Measurements from ENCODE around the gene ALDH1B1.
"Not testable (repeated sequence)": the region's sequence is repeated elsewhere in the genome, so short reads cannot be mapped to it uniquely, and the experiment has no call there.

ALDH1B1 gene

GRCh38 chr9:38393128-38393796 is 760 bp downstream of the ALDH1B1 start:
- Histone ChIP-seq H3K9ac (ENCODE audit: low read length) (peak overlapping the region; percentile 80), H3K36me3 (ENCODE audit: control insufficient read depth, insufficient read depth, low read length) (no peaks in the 10 kb centered on the region), H3K4me1 (ENCODE audit: control insufficient read depth, insufficient read depth, low read length) (peaks cover 17% of the 10 kb centered on the region), H3K9me3 (ENCODE audit: control insufficient read depth, low read length) (no peaks in the 10 kb centered on the region), H3K4me3 (ENCODE audit: low read length) (peak overlapping the region; percentile 83), H3K27me3 (ENCODE audit: control insufficient read depth, insufficient read depth, low read length) (no peaks in the 10 kb centered on the region)

- peaks cover 17% of the 10 kb centered on the region for H3K4me1 ChIP-seq (ENCODE audit: control insufficient read depth, insufficient read depth, low read length)
- H3K27me3 ChIP-seq (ENCODE audit: control insufficient read depth, insufficient read depth, low read length) = no peaks in the 10 kb centered on the region
- H3K9me3 ChIP-seq (ENCODE audit: control insufficient read depth, low read length) = no peaks in the 10 kb centered on the region
- no peak overlapping the region for H3K4me3 ChIP-seq (ENCODE audit: low read length)
- no peak overlapping the region for H3K9ac ChIP-seq (ENCODE audit: low read length)
- no peaks in the 10 kb centered on the region for H3K36me3 ChIP-seq (ENCODE audit: control insufficient read depth, insufficient read depth, low read length)
These were observed 1.9 kb downstream of the ALDH1B1 start for GRCh38 chr9:38394416-38394815.

- no peak overlapping the region for H3K4me3 ChIP-seq (ENCODE audit: low read length)
- peaks cover 17% of the 10 kb centered on the region for H3K4me1 ChIP-seq (ENCODE audit: control insufficient read depth, insufficient read depth, low read length)
These were observed 3.3 kb downstream of the ALDH1B1 start for GRCh38 chr9:38395653-38396370.

GRCh38 chr9:38396371-38396671 is 3.8 kb downstream of the ALDH1B1 start:
- H3K4me3 ChIP-seq (ENCODE audit: low read length) = no peak overlapping the region
- no peak overlapping the region for H3K9ac ChIP-seq (ENCODE audit: low read length)
- no peaks in the 10 kb centered on the region for H3K36me3 ChIP-seq (ENCODE audit: control insufficient read depth, insufficient read depth, low read length)
- H3K9me3 ChIP-seq (ENCODE audit: control insufficient read depth, low read length) = no peaks in the 10 kb centered on the region
- H3K4me1 ChIP-seq (ENCODE audit: control insufficient read depth, insufficient read depth, low read length) = peaks cover 17% of the 10 kb centered on the region
- no peaks in the 10 kb centered on the region for H3K27me3 ChIP-seq (ENCODE audit: control insufficient read depth, insufficient read depth, low read length)

More at GRCh38 chr9:38395653-38396370, 3.3 kb downstream of the ALDH1B1 start:
- H3K9me3 ChIP-seq (ENCODE audit: control insufficient read depth, low read length) = no peaks in the 10 kb centered on the region
- no peaks in the 10 kb centered on the region for H3K27me3 ChIP-seq (ENCODE audit: control insufficient read depth, insufficient read depth, low read length)
- H3K9ac ChIP-seq (ENCODE audit: low read length) = no peak overlapping the region
- H3K36me3 ChIP-seq (ENCODE audit: control insufficient read depth, insufficient read depth, low read length) = no peaks in the 10 kb centered on the region

- not testable (repeated sequence) for H3K4me3 ChIP-seq (ENCODE audit: low read length); H3K9ac ChIP-seq (ENCODE audit: low read length); H3K4me1 ChIP-seq (ENCODE audit: control insufficient read depth, insufficient read depth, low read length); H3K27me3 ChIP-seq (ENCODE audit: control insufficient read depth, insufficient read depth, low read length); H3K36me3 ChIP-seq (ENCODE audit: control insufficient read depth, insufficient read depth, low read length); H3K9me3 ChIP-seq (ENCODE audit: control insufficient read depth, low read length)
These were observed 6.7 kb downstream of the ALDH1B1 start for GRCh38 chr9:38399191-38399590.

GRCh38 chr9:38401994-38402393 is 9.5 kb downstream of the ALDH1B1 start:
- Histone ChIP-seq H3K4me1 (ENCODE audit: control insufficient read depth, insufficient read depth, low read length) (no peaks in the 10 kb centered on the region), H3K36me3 (ENCODE audit: control insufficient read depth, insufficient read depth, low read length) (no peaks in the 10 kb centered on the region), H3K9me3 (ENCODE audit: control insufficient read depth, low read length) (no peaks in the 10 kb centered on the region), H3K9ac (ENCODE audit: low read length) (no peak overlapping the region), H3K4me3 (ENCODE audit: low read length) (no peak overlapping the region), H3K27me3 (ENCODE audit: control insufficient read depth, insufficient read depth, low read length) (no peaks in the 10 kb centered on the region)

GRCh38 chr9:38404314-38404713 is 11.8 kb downstream of the ALDH1B1 start:
- H3K36me3 ChIP-seq (ENCODE audit: control insufficient read depth, insufficient read depth, low read length) = no peaks in the 10 kb centered on the region
- H3K27me3 ChIP-seq (ENCODE audit: control insufficient read depth, insufficient read depth, low read length) = no peaks in the 10 kb centered on the region
- no peak overlapping the region for H3K4me3 ChIP-seq (ENCODE audit: low read length)
- H3K9me3 ChIP-seq (ENCODE audit: control insufficient read depth, low read length) = no peaks in the 10 kb centered on the region
- no peaks in the 10 kb centered on the region for H3K4me1 ChIP-seq (ENCODE audit: control insufficient read depth, insufficient read depth, low read length)
- H3K9ac ChIP-seq (ENCODE audit: low read length) = no peak overlapping the region

GRCh38 chr9:38405785-38406184 is 13.3 kb downstream of the ALDH1B1 start:
- Histone ChIP-seq H3K4me3 (ENCODE audit: low read length) (no peak overlapping the region), H3K4me1 (ENCODE audit: control insufficient read depth, insufficient read depth, low read length) (no peaks in the 10 kb centered on the region), H3K27me3 (ENCODE audit: control insufficient read depth, insufficient read depth, low read length) (no peaks in the 10 kb centered on the region), H3K9ac (ENCODE audit: low read length) (no peak overlapping the region), H3K36me3 (ENCODE audit: control insufficient read depth, insufficient read depth, low read length) (no peaks in the 10 kb centered on the region), H3K9me3 (ENCODE audit: control insufficient read depth, low read length) (no peaks in the 10 kb centered on the region)

- Histone ChIP-seq H3K4me1 (ENCODE audit: control insufficient read depth, insufficient read depth, low read length) (no peaks in the 10 kb centered on the region), H3K36me3 (ENCODE audit: control insufficient read depth, insufficient read depth, low read length) (no peaks in the 10 kb centered on the region), H3K27me3 (ENCODE audit: control insufficient read depth, insufficient read depth, low read length) (no peaks in the 10 kb centered on the region), H3K9me3 (ENCODE audit: control insufficient read depth, low read length) (no peaks in the 10 kb centered on the region), H3K4me3 (ENCODE audit: low read length) (no peak overlapping the region), H3K9ac (ENCODE audit: low read length) (no peak overlapping the region)
These were observed 14.1 kb downstream of the ALDH1B1 start for GRCh38 chr9:38406476-38407186.

GRCh38 chr9:38408719-38409118 is 16.2 kb downstream of the ALDH1B1 start:
- Histone ChIP-seq H3K36me3 (ENCODE audit: control insufficient read depth, insufficient read depth, low read length) (no peaks in the 10 kb centered on the region), H3K4me3 (ENCODE audit: low read length) (no peak overlapping the region), H3K9ac (ENCODE audit: low read length) (no peak overlapping the region), H3K4me1 (ENCODE audit: control insufficient read depth, insufficient read depth, low read length) (no peaks in the 10 kb centered on the region), H3K27me3 (ENCODE audit: control insufficient read depth, insufficient read depth, low read length) (no peaks in the 10 kb centered on the region), H3K9me3 (ENCODE audit: control insufficient read depth, low read length) (no peaks in the 10 kb centered on the region)

GRCh38 chr9:38412751-38413150 is 20.2 kb downstream of the ALDH1B1 start:
- Histone ChIP-seq H3K9me3 (ENCODE audit: control insufficient read depth, low read length) (no peaks in the 10 kb centered on the region), H3K4me1 (ENCODE audit: control insufficient read depth, insufficient read depth, low read length) (no peaks in the 10 kb centered on the region), H3K9ac (ENCODE audit: low read length) (no peak overlapping the region), H3K4me3 (ENCODE audit: low read length) (no peak overlapping the region), H3K27me3 (ENCODE audit: control insufficient read depth, insufficient read depth, low read length) (no peaks in the 10 kb centered on the region), H3K36me3 (ENCODE audit: control insufficient read depth, insufficient read depth, low read length) (no peaks in the 10 kb centered on the region)

GRCh38 chr9:38413283-38413682 is 20.8 kb downstream of the ALDH1B1 start:
- no peaks in the 10 kb centered on the region for H3K9me3 ChIP-seq (ENCODE audit: control insufficient read depth, low read length)
- H3K9ac ChIP-seq (ENCODE audit: low read length) = no peak overlapping the region
- no peaks in the 10 kb centered on the region for H3K27me3 ChIP-seq (ENCODE audit: control insufficient read depth, insufficient read depth, low read length)
- H3K4me3 ChIP-seq (ENCODE audit: low read length) = no peak overlapping the region
- H3K36me3 ChIP-seq (ENCODE audit: control insufficient read depth, insufficient read depth, low read length) = no peaks in the 10 kb centered on the region
- no peaks in the 10 kb centered on the region for H3K4me1 ChIP-seq (ENCODE audit: control insufficient read depth, insufficient read depth, low read length)

Data from mucosa of stomach (tissue), 1 donor.